Stimulated activated CD8-positive, alpha-beta memory T cell treated with anti-CD3 and anti-CD28 coated beads, Interleukin-4, amount 100 ng/mL, for 4 hours (primary cell): ENCODE measurements around the gene TMEM151A.
"Not testable (repeated sequence)": the region's sequence is repeated elsewhere in the genome, so short reads cannot be mapped to it uniquely, and the experiment has no call there.

Source experiments
- DNase-seq, 2 donors: peaks; one replicate each; pipeline ENCODE4 v3.0.0-alpha.2; 2020; ENCODE audit warnings: low read depth in 2 of 2, low spot score in 1 of 2

The TMEM151A gene

GRCh38 chr11:66291706-66292542, at the start of gene TMEM151A:
Gene TMEM151A, plus strand, starts transcription at chr11:66291894. Its CDS starts 120 bp downstream, at chr11:66292014.
- no peak for DNase-seq

GRCh38 chr11:66242095-66242765, 49.5 kb upstream of the TMEM151A start:
- DNase-seq = no peak

GRCh38 chr11:66243782-66244535, 47.7 kb upstream of the TMEM151A start:
- no peak for DNase-seq

GRCh38 chr11:66247295-66247694, 44.4 kb upstream of the TMEM151A start:
- no peak for DNase-seq

GRCh38 chr11:66247801-66248200, 43.9 kb upstream of the TMEM151A start:
- DNase-seq = no peak

- DNase-seq = no peak
These were observed 42.8 kb upstream of the TMEM151A start for GRCh38 chr11:66248903-66249302.

- no peak for DNase-seq
These were observed 39.9 kb upstream of the TMEM151A start for GRCh38 chr11:66251809-66252208.

- not testable (repeated sequence) for DNase-seq
These were observed 38.6 kb upstream of the TMEM151A start for GRCh38 chr11:66253081-66253480.

GRCh38 chr11:66258473-66258893, 33.2 kb upstream of the TMEM151A start:
- DNase-seq = no peak

- no peak for DNase-seq
These were observed 32.5 kb upstream of the TMEM151A start for GRCh38 chr11:66259225-66259624.

- no peak for DNase-seq
These were observed 31.7 kb upstream of the TMEM151A start for GRCh38 chr11:66259956-66260355.

- DNase-seq = no peak
These were observed 30.1 kb upstream of the TMEM151A start for GRCh38 chr11:66261578-66261977.

- no peak for DNase-seq
These were observed 29.5 kb upstream of the TMEM151A start for GRCh38 chr11:66262191-66262590.

GRCh38 chr11:66262696-66263095, 29.0 kb upstream of the TMEM151A start:
- DNase-seq = no peak

GRCh38 chr11:66263231-66263630, 28.5 kb upstream of the TMEM151A start:
- DNase-seq = no peak

- DNase-seq = no peak
These were observed 27.9 kb upstream of the TMEM151A start for GRCh38 chr11:66263785-66264184.

GRCh38 chr11:66264383-66264782, 27.3 kb upstream of the TMEM151A start:
- no peak for DNase-seq

GRCh38 chr11:66264914-66265313, 26.8 kb upstream of the TMEM151A start:
- DNase-seq = no peak

- no peak for DNase-seq
These were observed 25.9 kb upstream of the TMEM151A start for GRCh38 chr11:66265531-66266377.

GRCh38 chr11:66266378-66267038, 25.2 kb upstream of the TMEM151A start:
- DNase-seq = no peak
